HCT116 (cell line): ENCODE data around the gene KNOP1. TPM values are rescaled to one million over a fixed set of nuclear protein-coding genes. Genes with fewer than 3 reads are reported as not detected.

Experiments
- ATAC-seq: fragments of 200-7000 bp; cut with Tn5 transposase; 2 replicates; pipeline ENCODE4 v1.9.1; 2020; ENCODE audit warnings: mild to moderate bottlenecking, moderate library complexity
- BruUV-seq: library from RNA; stranded (reverse); fragments of 400-500 nt; replicated peaks from 2 replicates; lab custom pipeline; 2021; lab: Mats Ljungman, UMichigan
- CTCF ChIA-PET: fragments of 300-600 bp; sonication (Branson Sonifier 250); formaldehyde crosslinking; loops from one replicate; lab custom pipeline; 2021; ENCODE audit warnings: antibody characterized with exemption; lab: Charles Lee
- POLR2A ChIA-PET: fragments of 300-600, 350-600 bp; sonication (Branson Sonifier 250); formaldehyde crosslinking; loops from one replicate; lab custom pipeline; 2021; ENCODE audit warnings: antibody characterized with exemption; lab: Charles Lee
- RAD21 ChIA-PET, 2 experiments: fragments of 300-600 bp; sonication (Branson Sonifier 250); formaldehyde crosslinking; loops; one replicate each; lab custom pipeline; 2023; ENCODE audit warnings: low total read pairs in 2 of 2; ENCODE audit not compliant: uncharacterized antibody in 2 of 2, unreplicated experiment in 2 of 2, low non-redundant PET in 1 of 2; lab: Charles Lee
- DNase-seq: peaks from one replicate; pipeline ENCODE4 v3.0.0-alpha.2; 2010; ENCODE audit warnings: low read depth, low spot score
- H2AFZ ChIP-seq: fragments of 200-600 bp; shearing (Covaris generic), sonication (generic); 2 replicates; pipeline ENCODE4 v1.6.1; 2017; ENCODE audit warnings: low read depth, mixed run types, mixed read lengths, antibody characterized with exemption, low read length; ENCODE audit not compliant: poor library complexity, severe bottlenecking
- H3K27ac ChIP-seq: 2 replicates; pipeline ENCODE4 v1.5.1; 2012; ENCODE audit warnings: low read depth, low read length
- H3K27me3 ChIP-seq: fragments of 200-600 bp; sonication (generic); 2 replicates; pipeline ENCODE4 v1.6.1; 2016; ENCODE audit warnings: mixed run types, low read length, mixed read lengths; ENCODE audit not compliant: insufficient read depth
- H3K36me3 ChIP-seq, 2 experiments: fragments of 200-500 bp in 1 of 2; fragments of 200-600 bp in 1 of 2; sonication (Bioruptor generic) in 1 of 2; sonication (generic) in 1 of 2; 2 replicates each; pipeline versions ENCODE4 v1.5.1 to v1.6.1; 2014 to 2016; ENCODE audit warnings: low read length in 2 of 2, inconsistent platforms in 1 of 2, mixed read lengths in 1 of 2, mixed run types in 1 of 2; ENCODE audit not compliant: insufficient read depth in 2 of 2, control insufficient read depth in 1 of 2
- H3K4me1 ChIP-seq, 2 experiments: fragments of 200-600 bp in 1 of 2; sonication (generic) in 1 of 2; 2 replicates each; pipeline versions ENCODE4 v1.5.1 to v1.6.1; 2012 to 2017; ENCODE audit warnings: low read length in 2 of 2, inconsistent platforms in 1 of 2, mild to moderate bottlenecking in 1 of 2, mixed read lengths in 1 of 2, mixed run types in 1 of 2, moderate library complexity in 1 of 2; ENCODE audit not compliant: insufficient read depth in 2 of 2, control insufficient read depth in 1 of 2
- H3K4me2 ChIP-seq: fragments of 200-600 bp; sonication (generic); 2 replicates; pipeline ENCODE4 v1.6.1; 2017; ENCODE audit warnings: mixed run types, low read length, mixed read lengths
- H3K4me3 ChIP-seq, 2 experiments: fragments of 200-600 bp in 1 of 2; sonication (generic) in 1 of 2; replicated peaks in 1 of 2; 2 replicates each; pipeline ENCODE4 v1.5.1; 2011 to 2016; ENCODE audit warnings: low read length in 2 of 2, control low read depth in 1 of 2, low read depth in 1 of 2, mild to moderate bottlenecking in 1 of 2, mixed read lengths in 1 of 2, mixed run types in 1 of 2
- H3K79me2 ChIP-seq: fragments of 200-600 bp; sonication (generic); 2 replicates; pipeline ENCODE4 v1.6.1; 2017; ENCODE audit warnings: mild to moderate bottlenecking, mixed run types, low read length, moderate library complexity, mixed read lengths; ENCODE audit not compliant: insufficient read depth
- H3K9ac ChIP-seq: fragments of 200-600 bp; sonication (generic); 2 replicates; pipeline ENCODE4 v1.6.1; 2016; ENCODE audit warnings: low read length, mixed read lengths
- H3K9me2 ChIP-seq: fragments of 200-600 bp; sonication (generic), shearing (Covaris generic); 2 replicates; pipeline ENCODE4 v1.6.1; 2017; ENCODE audit warnings: mixed run types, mild to moderate bottlenecking, moderate library complexity; ENCODE audit not compliant: insufficient read depth
- H3K9me3 ChIP-seq, 2 experiments: fragments of 200-500 bp in 1 of 2; fragments of 200-600 bp in 1 of 2; sonication (Bioruptor generic) in 1 of 2; sonication (generic) in 1 of 2; 2 replicates each; pipeline ENCODE4 v1.6.1; 2014 to 2017; ENCODE audit warnings: low read length in 2 of 2, mixed read lengths in 2 of 2, inconsistent platforms in 1 of 2, low read depth in 1 of 2, mild to moderate bottlenecking in 1 of 2, mixed run types in 1 of 2, moderate library complexity in 1 of 2; ENCODE audit not compliant: control insufficient read depth in 1 of 2, insufficient read depth in 1 of 2
- H4K20me1 ChIP-seq: fragments of 200-600 bp; sonication (generic), shearing (Covaris generic); 2 replicates; pipeline ENCODE4 v1.6.1; 2017; ENCODE audit warnings: mixed run types, mild to moderate bottlenecking, moderate library complexity; ENCODE audit not compliant: insufficient read depth
- CBX3 ChIP-seq: IDR thresholded peaks from 2 replicates; pipeline ENCODE4 v1.6.1; 2012; ENCODE audit warnings: low read depth
- CEBPB ChIP-seq: IDR thresholded peaks from 2 replicates; pipeline ENCODE4 v1.6.1; 2012; ENCODE audit warnings: low read depth
- EGR1 ChIP-seq: IDR thresholded peaks from 2 replicates; pipeline ENCODE4 v1.6.1; 2012; ENCODE audit warnings: low read depth
- ELF1 ChIP-seq: IDR thresholded peaks from 2 replicates; pipeline ENCODE4 v1.6.1; 2012; ENCODE audit warnings: low read depth, borderline replicate concordance
- EZH2 ChIP-seq: fragments of 200-600 bp; sonication (generic); IDR thresholded peaks from 2 replicates; pipeline ENCODE4 v1.6.1; 2017; ENCODE audit warnings: antibody characterized with exemption, mixed run types
- FOSL1 ChIP-seq: IDR thresholded peaks from 2 replicates; pipeline ENCODE4 v1.6.1; 2012; ENCODE audit warnings: low read depth
- JUND ChIP-seq: IDR thresholded peaks from 2 replicates; pipeline ENCODE4 v1.6.1; 2012
- POLR2A ChIP-seq: IDR thresholded peaks from 2 replicates; pipeline ENCODE4 v1.7.0; 2011; ENCODE audit warnings: borderline replicate concordance; ENCODE audit not compliant: insufficient read depth, insufficient read length; ENCODE audit errors: extremely low read depth
- POLR2AphosphoS5 ChIP-seq: IDR thresholded peaks from 2 replicates; pipeline ENCODE4 v1.6.1; 2011; ENCODE audit warnings: mild to moderate bottlenecking, low read depth, low read length, moderate library complexity
- SRF ChIP-seq: IDR thresholded peaks from 2 replicates; pipeline ENCODE4 v1.6.1; 2012; ENCODE audit warnings: low read depth
- TCF7L2 ChIP-seq: IDR thresholded peaks from 2 replicates; pipeline ENCODE4 v1.7.0; 2011; ENCODE audit warnings: borderline replicate concordance, inconsistent platforms; ENCODE audit not compliant: insufficient read depth, insufficient read length; ENCODE audit errors: extremely low read depth
- YY1 ChIP-seq: IDR thresholded peaks from 2 replicates; pipeline ENCODE4 v1.6.1; 2011; ENCODE audit warnings: low read length, low read depth, moderate library complexity, mild to moderate bottlenecking; ENCODE audit not compliant: insufficient replicate concordance; ENCODE audit errors: extremely low read depth
- ZFX ChIP-seq: fragments of 450-650 bp; IDR thresholded peaks from 2 replicates; pipeline ENCODE4 v1.6.1; 2017
- ZNF274 ChIP-seq: fragments of 200-500 bp; sonication (Bioruptor generic); IDR thresholded peaks from 2 replicates; pipeline ENCODE4 v1.6.1; 2014; ENCODE audit warnings: mild to moderate bottlenecking, low read depth, low read length, inconsistent platforms
- intact Hi-C: fragments of 100-400 bp; cut with micrococcal nuclease; formaldehyde crosslinking; loops from 2 replicates; pipeline ENCODE4 v1.10.0; 2022
- total RNA-seq: library from RNA; stranded (reverse); gene quantifications from one replicate; pipeline ENCODE4 v1.2.1, GENCODE V29; 2021; ENCODE audit not compliant: unreplicated experiment
- TF ChIP-seq, protein P1 (sequence below): IDR thresholded peaks from 2 replicates; pipeline ENCODE4 v1.6.1; 2012
- TF ChIP-seq, protein P2 (sequence below): IDR thresholded peaks from 2 replicates; pipeline ENCODE4 v1.6.1; 2012; ENCODE audit warnings: low read depth
- TF ChIP-seq, protein P3 (sequence below), 3 experiments: fragments of 200-600 bp in 1 of 3; sonication (generic) in 1 of 3; IDR thresholded peaks in 2 of 3; conservative IDR thresholded peaks in 1 of 3; 2 replicates each; pipeline ENCODE4 v1.5.1; 2012 to 2017; ENCODE audit warnings: low read depth in 2 of 3, low read length in 2 of 3, antibody characterized with exemption in 1 of 3, borderline replicate concordance in 1 of 3, control low read depth in 1 of 3, mild to moderate bottlenecking in 1 of 3, mixed read lengths in 1 of 3, mixed run types in 1 of 3, moderate library complexity in 1 of 3; ENCODE audit not compliant: insufficient read depth in 1 of 3
- TF ChIP-seq, protein P4 (sequence below): IDR thresholded peaks from 2 replicates; pipeline ENCODE4 v1.6.1; 2012
- TF ChIP-seq, protein P5 (sequence below): IDR thresholded peaks from 2 replicates; pipeline ENCODE4 v1.6.1; 2011; ENCODE audit warnings: mild to moderate bottlenecking, low read length, moderate library complexity; ENCODE audit not compliant: insufficient replicate concordance; ENCODE audit errors: extremely low read depth

The KNOP1 gene
- total RNA-seq, 1 experiment from 2014 or later: 34.6 TPM

DNA sequence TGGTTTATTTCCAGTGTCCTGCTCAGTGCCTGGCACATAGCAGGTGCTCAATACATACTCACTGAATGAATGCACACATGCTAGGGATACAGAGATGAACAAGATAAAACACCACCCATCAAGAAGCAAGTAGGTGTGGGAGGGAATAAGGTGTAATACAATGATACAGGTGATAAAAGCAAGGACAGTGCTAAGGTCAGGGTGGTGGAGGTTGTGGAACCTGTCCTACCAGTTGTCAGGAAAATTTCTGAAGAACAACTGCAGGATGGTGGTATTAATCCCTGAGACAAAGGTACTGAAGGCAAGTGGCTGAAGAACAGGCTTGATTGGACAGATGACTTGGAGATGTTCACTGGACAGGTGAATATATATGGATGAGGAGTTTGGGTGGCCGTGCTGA lies 1.8 kb downstream of the KNOP1 start:
- Histone ChIP-seq H3K9ac (peak overlapping the region; percentile 88), H3K36me3 (peaks cover 9 to 26% of the 10 kb centered on the region in 2 experiments; a peak in 3 of 4 replicates), H3K79me2 (peaks cover 89% of the 10 kb centered on the region), H3K9me3 (no peaks in the 10 kb centered on the region), H3K27me3 (no peaks in the 10 kb centered on the region), H3K27ac (no peak overlapping the region), H3K4me2 (peak overlapping the region; percentile 79), H3K4me3 (peak overlapping the region; percentile 92 to 95), H2AFZ (no peak overlapping the region), H3K4me1 (peaks cover 11 to 24% of the 10 kb centered on the region in 2 experiments), H4K20me1 (peaks cover 4% of the 10 kb centered on the region; the same call in 1 of the 2 replicates), H3K9me2 (no peaks in the 10 kb centered on the region)
- BruUV-seq: no TSS peak
- ATAC-seq (no peak), DNase-seq (no peak)
- TF ChIP-seq EGR1: no peak
- TF ChIP-seq, protein P1, sequence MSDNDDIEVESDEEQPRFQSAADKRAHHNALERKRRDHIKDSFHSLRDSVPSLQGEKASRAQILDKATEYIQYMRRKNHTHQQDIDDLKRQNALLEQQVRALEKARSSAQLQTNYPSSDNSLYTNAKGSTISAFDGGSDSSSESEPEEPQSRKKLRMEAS: no peak
- no peak for TF ChIP-seq CBX3
- no peak for TF ChIP-seq FOSL1
- TF ChIP-seq TCF7L2: no peak
- no peak for TF ChIP-seq YY1
- TF ChIP-seq, protein P2, sequence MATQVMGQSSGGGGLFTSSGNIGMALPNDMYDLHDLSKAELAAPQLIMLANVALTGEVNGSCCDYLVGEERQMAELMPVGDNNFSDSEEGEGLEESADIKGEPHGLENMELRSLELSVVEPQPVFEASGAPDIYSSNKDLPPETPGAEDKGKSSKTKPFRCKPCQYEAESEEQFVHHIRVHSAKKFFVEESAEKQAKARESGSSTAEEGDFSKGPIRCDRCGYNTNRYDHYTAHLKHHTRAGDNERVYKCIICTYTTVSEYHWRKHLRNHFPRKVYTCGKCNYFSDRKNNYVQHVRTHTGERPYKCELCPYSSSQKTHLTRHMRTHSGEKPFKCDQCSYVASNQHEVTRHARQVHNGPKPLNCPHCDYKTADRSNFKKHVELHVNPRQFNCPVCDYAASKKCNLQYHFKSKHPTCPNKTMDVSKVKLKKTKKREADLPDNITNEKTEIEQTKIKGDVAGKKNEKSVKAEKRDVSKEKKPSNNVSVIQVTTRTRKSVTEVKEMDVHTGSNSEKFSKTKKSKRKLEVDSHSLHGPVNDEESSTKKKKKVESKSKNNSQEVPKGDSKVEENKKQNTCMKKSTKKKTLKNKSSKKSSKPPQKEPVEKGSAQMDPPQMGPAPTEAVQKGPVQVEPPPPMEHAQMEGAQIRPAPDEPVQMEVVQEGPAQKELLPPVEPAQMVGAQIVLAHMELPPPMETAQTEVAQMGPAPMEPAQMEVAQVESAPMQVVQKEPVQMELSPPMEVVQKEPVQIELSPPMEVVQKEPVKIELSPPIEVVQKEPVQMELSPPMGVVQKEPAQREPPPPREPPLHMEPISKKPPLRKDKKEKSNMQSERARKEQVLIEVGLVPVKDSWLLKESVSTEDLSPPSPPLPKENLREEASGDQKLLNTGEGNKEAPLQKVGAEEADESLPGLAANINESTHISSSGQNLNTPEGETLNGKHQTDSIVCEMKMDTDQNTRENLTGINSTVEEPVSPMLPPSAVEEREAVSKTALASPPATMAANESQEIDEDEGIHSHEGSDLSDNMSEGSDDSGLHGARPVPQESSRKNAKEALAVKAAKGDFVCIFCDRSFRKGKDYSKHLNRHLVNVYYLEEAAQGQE: no peak
- no peak for TF ChIP-seq CEBPB
- TF ChIP-seq JUND: no peak
- no peak for TF ChIP-seq POLR2A
- no peak for TF ChIP-seq ZNF274
- TF ChIP-seq, protein P3, sequence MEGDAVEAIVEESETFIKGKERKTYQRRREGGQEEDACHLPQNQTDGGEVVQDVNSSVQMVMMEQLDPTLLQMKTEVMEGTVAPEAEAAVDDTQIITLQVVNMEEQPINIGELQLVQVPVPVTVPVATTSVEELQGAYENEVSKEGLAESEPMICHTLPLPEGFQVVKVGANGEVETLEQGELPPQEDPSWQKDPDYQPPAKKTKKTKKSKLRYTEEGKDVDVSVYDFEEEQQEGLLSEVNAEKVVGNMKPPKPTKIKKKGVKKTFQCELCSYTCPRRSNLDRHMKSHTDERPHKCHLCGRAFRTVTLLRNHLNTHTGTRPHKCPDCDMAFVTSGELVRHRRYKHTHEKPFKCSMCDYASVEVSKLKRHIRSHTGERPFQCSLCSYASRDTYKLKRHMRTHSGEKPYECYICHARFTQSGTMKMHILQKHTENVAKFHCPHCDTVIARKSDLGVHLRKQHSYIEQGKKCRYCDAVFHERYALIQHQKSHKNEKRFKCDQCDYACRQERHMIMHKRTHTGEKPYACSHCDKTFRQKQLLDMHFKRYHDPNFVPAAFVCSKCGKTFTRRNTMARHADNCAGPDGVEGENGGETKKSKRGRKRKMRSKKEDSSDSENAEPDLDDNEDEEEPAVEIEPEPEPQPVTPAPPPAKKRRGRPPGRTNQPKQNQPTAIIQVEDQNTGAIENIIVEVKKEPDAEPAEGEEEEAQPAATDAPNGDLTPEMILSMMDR (IDR thresholded peaks at IDR 0.05 in 2 of 3, conservative IDR thresholded peaks at IDR 0.05 in 1 of 3; ENCODE audit: borderline replicate concordance in 1 of 3, insufficient read depth in 1 of 3, low read depth in 2 of 3, low read length in 2 of 3): no peak
- no peak for TF ChIP-seq POLR2AphosphoS5
- no peak for TF ChIP-seq ELF1
- TF ChIP-seq SRF: no peak
- no peak for TF ChIP-seq ZFX
- TF ChIP-seq EZH2: no peak
- TF ChIP-seq, protein P4, sequence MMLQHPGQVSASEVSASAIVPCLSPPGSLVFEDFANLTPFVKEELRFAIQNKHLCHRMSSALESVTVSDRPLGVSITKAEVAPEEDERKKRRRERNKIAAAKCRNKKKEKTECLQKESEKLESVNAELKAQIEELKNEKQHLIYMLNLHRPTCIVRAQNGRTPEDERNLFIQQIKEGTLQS: no peak
- TF ChIP-seq, protein P5, sequence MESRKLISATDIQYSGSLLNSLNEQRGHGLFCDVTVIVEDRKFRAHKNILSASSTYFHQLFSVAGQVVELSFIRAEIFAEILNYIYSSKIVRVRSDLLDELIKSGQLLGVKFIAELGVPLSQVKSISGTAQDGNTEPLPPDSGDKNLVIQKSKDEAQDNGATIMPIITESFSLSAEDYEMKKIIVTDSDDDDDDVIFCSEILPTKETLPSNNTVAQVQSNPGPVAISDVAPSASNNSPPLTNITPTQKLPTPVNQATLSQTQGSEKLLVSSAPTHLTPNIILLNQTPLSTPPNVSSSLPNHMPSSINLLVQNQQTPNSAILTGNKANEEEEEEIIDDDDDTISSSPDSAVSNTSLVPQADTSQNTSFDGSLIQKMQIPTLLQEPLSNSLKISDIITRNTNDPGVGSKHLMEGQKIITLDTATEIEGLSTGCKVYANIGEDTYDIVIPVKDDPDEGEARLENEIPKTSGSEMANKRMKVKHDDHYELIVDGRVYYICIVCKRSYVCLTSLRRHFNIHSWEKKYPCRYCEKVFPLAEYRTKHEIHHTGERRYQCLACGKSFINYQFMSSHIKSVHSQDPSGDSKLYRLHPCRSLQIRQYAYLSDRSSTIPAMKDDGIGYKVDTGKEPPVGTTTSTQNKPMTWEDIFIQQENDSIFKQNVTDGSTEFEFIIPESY: no peak
- ChIA-PET RAD21 (no interaction called here), POLR2A (no interaction called here), CTCF (no interaction called here)
- intact Hi-C loops: no loop called here
